Measurements from ENCODE around the gene CENPQ. TPM values are rescaled to one million over a fixed set of nuclear protein-coding genes. Genes with fewer than 3 reads are reported as not detected.
"Not testable (repeated sequence)": the region's sequence is repeated elsewhere in the genome, so short reads cannot be mapped to it uniquely, and the experiment has no call there.

Gene CENPQ
- total RNA-seq = 3.1 TPM
- long read RNA-seq, partial matches to known transcripts = 0 of 3 reads
- long read RNA-seq, other reads (novel, unspliced or antisense) = 1 of 3 reads

- peak; percentile 97 for DNase-seq (ENCODE audit: low spot score)
Observed at GRCh38 chr6:49462927-49463611, at the start of gene CENPQ, which contains the start of gene MMUT. TSS of gene CENPQ (plus strand) at chr6:49463370. CDS start at chr6:49470177, 6,807 bp downstream. TSS of gene MMUT (minus strand) at chr6:49463253. CDS start at chr6:49459466, 3,787 bp downstream.

- no peak for DNase-seq (ENCODE audit: low spot score)
Observed at GRCh38 chr6:49415358-49415757, 47.8 kb upstream of the CENPQ start.

- no peak for DNase-seq (ENCODE audit: low spot score)
Observed at GRCh38 chr6:49416195-49416594, 47.0 kb upstream of the CENPQ start.

GRCh38 chr6:49423817-49424216 lies 39.4 kb upstream of the CENPQ start:
- DNase-seq (ENCODE audit: low spot score) = no peak

GRCh38 chr6:49430187-49430586 lies 33.0 kb upstream of the CENPQ start:
- no peak for DNase-seq (ENCODE audit: low spot score)

- no peak for DNase-seq (ENCODE audit: low spot score)
Observed at GRCh38 chr6:49430866-49431265, 32.3 kb upstream of the CENPQ start.

- DNase-seq (ENCODE audit: low spot score) = no peak
Observed at GRCh38 chr6:49453221-49453620, 9.9 kb upstream of the CENPQ start.

GRCh38 chr6:49454787-49455709 lies 8.1 kb upstream of the CENPQ start:
- DNase-seq (ENCODE audit: low spot score) = no peak

- DNase-seq (ENCODE audit: low spot score) = no peak
Observed at GRCh38 chr6:49457771-49458170, 5.4 kb upstream of the CENPQ start.

GRCh38 chr6:49462071-49462470 lies 1.1 kb upstream of the CENPQ start:
- no peak for DNase-seq (ENCODE audit: low spot score)

GRCh38 chr6:49462599-49462926 lies 607 bp upstream of the CENPQ start:
- no peak for DNase-seq (ENCODE audit: low spot score)

GRCh38 chr6:49463612-49463967 lies 420 bp downstream of the CENPQ start:
- no peak for DNase-seq (ENCODE audit: low spot score)

- DNase-seq (ENCODE audit: low spot score) = no peak
Observed at GRCh38 chr6:49464691-49465090, 1.5 kb downstream of the CENPQ start.

GRCh38 chr6:49468042-49468441 lies 4.9 kb downstream of the CENPQ start:
- no peak for DNase-seq (ENCODE audit: low spot score)

GRCh38 chr6:49476564-49476963 lies 13.4 kb downstream of the CENPQ start:
- DNase-seq (ENCODE audit: low spot score) = not testable (repeated sequence)

GRCh38 chr6:49479308-49479970 lies 16.3 kb downstream of the CENPQ start:
- DNase-seq (ENCODE audit: low spot score) = no peak

- not testable (repeated sequence) for DNase-seq (ENCODE audit: low spot score)
Observed at GRCh38 chr6:49481846-49482245, 18.7 kb downstream of the CENPQ start.

- peak; percentile 73 for DNase-seq (ENCODE audit: low spot score)
Observed at GRCh38 chr6:49483380-49483779, 20.2 kb downstream of the CENPQ start.

- no peak for DNase-seq (ENCODE audit: low spot score)
Observed at GRCh38 chr6:49490633-49491032, 27.5 kb downstream of the CENPQ start.

GRCh38 chr6:49497304-49497703 lies 34.1 kb downstream of the CENPQ start:
- DNase-seq (ENCODE audit: low spot score) = no peak

GRCh38 chr6:49499126-49499525 lies 36.0 kb downstream of the CENPQ start:
- no peak for DNase-seq (ENCODE audit: low spot score)

GRCh38 chr6:49499623-49500022 lies 36.5 kb downstream of the CENPQ start, which contains the start of gene GLYATL3:
TSS of gene GLYATL3 (plus strand) at chr6:49499923. CDS start at chr6:49511991, 12,068 bp downstream.
- no peak for DNase-seq (ENCODE audit: low spot score)
